Prostate gland (tissue), 2 donors: ENCODE data around the gene EEFSEC. TPM values are rescaled to one million over a fixed set of nuclear protein-coding genes. Genes with fewer than 3 reads are reported as not detected.

ENCODE experiments used
- DNase-seq: peaks from one replicate; pipeline ENCODE4 v3.0.0-alpha.2; 2019; ENCODE audit warnings: low spot score
- H3K27ac ChIP-seq, 2 donors: fragments of 200-600 bp; sonication (generic); 2 replicates each; pipeline ENCODE4 v1.5.1; 2017 to 2019
- H3K27me3 ChIP-seq: fragments of 200-600 bp; sonication (generic); replicated peaks from 2 replicates; pipeline ENCODE4 v1.5.1; 2019; ENCODE audit not compliant: insufficient read depth
- H3K36me3 ChIP-seq, 2 donors: fragments of 200-600 bp; sonication (generic); 1 replicate in 1 of 2; 2 replicates in 1 of 2; pipeline versions ENCODE4 v1.5.1 to v1.8.1; 2017 to 2019
- H3K4me1 ChIP-seq: fragments of 200-600 bp; sonication (generic); replicated peaks from 2 replicates; pipeline ENCODE4 v1.5.1; 2019
- H3K4me3 ChIP-seq, 2 donors: fragments of 200-600 bp; sonication (generic); 2 replicates each; pipeline ENCODE4 v1.5.1; 2017 to 2019
- H3K9me3 ChIP-seq: fragments of 200-600 bp; sonication (generic); 2 replicates; pipeline ENCODE4 v1.5.1; 2017
- POLR2A ChIP-seq: fragments of 450-650 bp; IDR thresholded peaks from one replicate; pipeline ENCODE4 v1.6.1; 2016; ENCODE audit warnings: antibody characterized with exemption, mild to moderate bottlenecking
- POLR2AphosphoS5 ChIP-seq: sonication (generic); formaldehyde crosslinking; IDR thresholded peaks from one replicate; pipeline ENCODE4 v1.6.1; 2017; ENCODE audit warnings: antibody characterized with exemption
- WGBS: methylation state at CpG from one replicate; pipeline ENCODE4 v1.1.5; 2018; 5-methylcytosine and 5-hydroxymethylcytosine counted together
- intact Hi-C: fragments of 100-400 bp; cut with DNase I; formaldehyde crosslinking; loops from one replicate; pipeline ENCODE4 v1.14.2; 2022
- total RNA-seq, 2 donors: library from RNA; depleted of rRNA; stranded (reverse); fragments of >200 nt; gene quantifications; one replicate each; pipeline ENCODE4 v1.1.0, GENCODE V29; 2016
- TF ChIP-seq, protein P1 (sequence below), 4 experiments: fragments of 200-600 bp in 2 of 4; fragments of 450-650 bp in 2 of 4; sonication (generic) in 2 of 4; IDR thresholded peaks; 1 replicate in 3 of 4; 2 replicates in 1 of 4; pipeline ENCODE4 v1.5.1; 2016 to 2019; ENCODE audit warnings: antibody characterized with exemption in 4 of 4, mild to moderate bottlenecking in 2 of 4, moderate library complexity in 2 of 4

Gene EEFSEC
- total RNA-seq, 2 donors from 2014 or later = 24.7 to 26.1 TPM

DNA sequence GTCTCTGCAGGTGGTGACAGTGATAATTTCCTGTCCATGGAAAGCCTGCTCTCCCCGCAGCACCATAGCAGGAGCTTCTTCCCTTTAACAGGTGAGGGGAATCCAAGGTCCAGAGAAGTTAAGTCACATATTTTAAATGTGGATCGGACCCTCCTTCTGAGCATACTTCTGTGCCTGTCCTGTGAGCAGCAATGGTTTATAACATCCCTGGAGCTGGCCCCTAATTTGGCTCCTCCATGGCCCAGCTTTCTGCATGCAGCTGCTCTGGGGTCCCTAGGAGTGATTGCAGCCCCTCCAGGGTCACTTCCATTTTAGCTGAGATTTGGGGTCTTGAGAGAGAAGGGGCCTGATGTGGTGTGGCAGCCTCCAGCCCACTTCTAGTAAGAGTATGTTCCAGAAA lies 127.8 kb downstream of the EEFSEC start:
- no peaks in the 10 kb centered on the region for H3K36me3 ChIP-seq
- DNase-seq = no peak
- no peak overlapping the region for H3K27ac ChIP-seq
- H3K4me1 ChIP-seq = peaks cover 9% of the 10 kb centered on the region
- intact Hi-C loops = no loop called here
- H3K9me3 ChIP-seq = no peaks in the 10 kb centered on the region
- 37% methylated on average over 2 of the region's 2 CpGs for WGBS
- TF ChIP-seq, protein P1, sequence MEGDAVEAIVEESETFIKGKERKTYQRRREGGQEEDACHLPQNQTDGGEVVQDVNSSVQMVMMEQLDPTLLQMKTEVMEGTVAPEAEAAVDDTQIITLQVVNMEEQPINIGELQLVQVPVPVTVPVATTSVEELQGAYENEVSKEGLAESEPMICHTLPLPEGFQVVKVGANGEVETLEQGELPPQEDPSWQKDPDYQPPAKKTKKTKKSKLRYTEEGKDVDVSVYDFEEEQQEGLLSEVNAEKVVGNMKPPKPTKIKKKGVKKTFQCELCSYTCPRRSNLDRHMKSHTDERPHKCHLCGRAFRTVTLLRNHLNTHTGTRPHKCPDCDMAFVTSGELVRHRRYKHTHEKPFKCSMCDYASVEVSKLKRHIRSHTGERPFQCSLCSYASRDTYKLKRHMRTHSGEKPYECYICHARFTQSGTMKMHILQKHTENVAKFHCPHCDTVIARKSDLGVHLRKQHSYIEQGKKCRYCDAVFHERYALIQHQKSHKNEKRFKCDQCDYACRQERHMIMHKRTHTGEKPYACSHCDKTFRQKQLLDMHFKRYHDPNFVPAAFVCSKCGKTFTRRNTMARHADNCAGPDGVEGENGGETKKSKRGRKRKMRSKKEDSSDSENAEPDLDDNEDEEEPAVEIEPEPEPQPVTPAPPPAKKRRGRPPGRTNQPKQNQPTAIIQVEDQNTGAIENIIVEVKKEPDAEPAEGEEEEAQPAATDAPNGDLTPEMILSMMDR (IDR thresholded peaks at IDR 0.05) = no peak
- no peak for TF ChIP-seq POLR2AphosphoS5
- TF ChIP-seq POLR2A = no peak
- H3K4me3 ChIP-seq = no peak overlapping the region
- no peaks in the 10 kb centered on the region for H3K27me3 ChIP-seq

DNA sequence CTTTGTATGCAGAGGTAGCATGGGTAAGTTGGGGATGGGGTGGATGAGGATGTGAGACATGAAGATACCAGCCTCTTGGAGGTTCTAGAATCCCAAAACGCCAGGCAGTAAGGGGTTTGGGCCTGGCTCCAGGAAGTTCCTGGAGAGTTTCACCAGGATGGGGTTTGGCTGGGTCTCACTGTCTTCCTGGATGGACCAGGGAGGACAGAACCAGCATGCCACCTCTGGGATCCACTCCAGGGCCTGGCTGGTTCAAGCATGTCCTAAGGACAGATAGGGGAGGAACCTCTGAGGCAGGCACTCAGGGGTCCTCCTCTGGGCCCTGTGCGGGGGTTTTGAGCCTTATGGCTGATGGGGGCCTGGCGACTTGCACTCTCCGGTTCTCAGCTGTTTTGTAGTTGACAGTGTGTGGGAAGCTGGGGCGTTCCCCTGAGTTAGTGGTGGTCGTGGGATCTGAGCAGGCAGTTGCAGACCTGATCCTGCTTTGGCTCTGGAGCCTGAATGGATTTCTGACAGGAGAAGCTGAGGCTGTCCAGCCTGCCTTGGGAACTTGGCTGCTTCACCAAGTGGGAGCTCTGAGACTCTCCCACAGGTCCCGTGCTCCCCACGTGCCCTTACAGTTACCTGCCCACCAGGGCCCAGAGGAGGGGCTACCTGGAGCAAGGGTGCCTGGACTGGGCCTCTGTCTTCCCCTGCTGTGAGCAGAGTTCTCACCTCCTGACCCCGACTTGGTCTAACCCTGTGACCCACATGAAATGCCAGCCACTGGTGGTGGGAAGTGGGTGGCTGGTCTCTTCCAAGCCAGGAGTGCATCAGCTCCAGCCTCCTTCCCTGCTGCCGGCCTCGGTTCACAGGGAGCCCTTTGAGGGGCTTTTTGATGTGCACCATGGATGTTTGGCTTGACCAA lies 128.4 kb downstream of the EEFSEC start:
- Histone ChIP-seq H3K9me3 (no peaks in the 10 kb centered on the region), H3K4me1 (peaks cover 9% of the 10 kb centered on the region), H3K27ac (peak overlapping the region; percentile 64 to 69)

DNA sequence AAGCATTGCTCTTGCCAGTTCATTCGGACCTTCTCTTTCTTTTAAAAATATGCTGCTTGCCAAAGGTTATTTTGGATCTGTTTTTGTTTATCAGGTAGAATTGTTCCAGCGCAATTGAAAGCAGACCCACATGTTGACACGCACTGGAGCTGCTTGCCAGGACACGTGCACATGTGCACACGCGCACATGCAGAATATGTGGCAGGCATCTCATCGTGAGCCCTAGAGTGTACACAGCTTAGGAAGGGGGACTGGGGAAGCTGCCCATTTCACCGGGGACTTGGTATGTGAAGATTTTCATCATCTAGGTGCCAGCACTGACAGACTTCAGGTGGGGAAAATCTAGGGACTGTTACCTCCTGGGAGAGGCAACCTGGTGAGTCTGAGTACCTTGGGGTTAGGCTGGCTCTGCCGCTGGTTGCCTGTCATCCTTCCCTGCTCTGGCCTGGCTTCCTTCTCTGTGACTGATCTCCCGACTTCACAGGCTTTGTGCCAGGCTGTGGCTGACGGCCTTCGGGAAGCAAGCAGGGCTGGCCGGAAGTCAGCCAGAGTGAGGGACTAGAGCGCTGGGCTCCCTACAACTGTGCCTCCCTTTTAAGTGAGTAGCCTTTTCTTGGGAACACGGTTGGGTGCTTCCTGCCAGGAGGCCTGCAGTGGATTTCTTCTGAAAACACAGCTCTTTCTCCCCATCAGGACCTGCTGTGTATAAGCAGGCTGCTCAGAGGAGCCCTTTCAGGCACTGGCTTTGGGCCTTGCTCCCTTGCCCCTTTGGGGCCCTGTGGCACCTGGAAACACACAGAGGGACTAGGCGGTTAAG lies 129.3 kb downstream of the EEFSEC start:
- no peaks in the 10 kb centered on the region for H3K27me3 ChIP-seq
- TF ChIP-seq POLR2AphosphoS5 = peak; percentile 22
- no peak for TF ChIP-seq POLR2A
- peak; percentile 63 for DNase-seq
- H3K4me3 ChIP-seq = no peak overlapping the region
- WGBS = 31% methylated on average over 16 of the region's 16 CpGs
- H3K4me1 ChIP-seq = peaks cover 9% of the 10 kb centered on the region
- peak overlapping the region; percentile 64 to 69 for H3K27ac ChIP-seq
- H3K9me3 ChIP-seq = no peaks in the 10 kb centered on the region
- no peaks in the 10 kb centered on the region for H3K36me3 ChIP-seq
- intact Hi-C loops = no loop called here

More for the DNA sequence above, 128.4 kb downstream of the EEFSEC start:
- intact Hi-C loops = no loop called here
- TF ChIP-seq, protein P1 (IDR thresholded peaks at IDR 0.05) = no peak
- TF ChIP-seq POLR2A = no peak
- TF ChIP-seq POLR2AphosphoS5 = no peak
- no peak for DNase-seq
- Histone ChIP-seq H3K27me3 (no peaks in the 10 kb centered on the region), H3K4me3 (no peak overlapping the region), H3K36me3 (no peaks in the 10 kb centered on the region)
- 62% methylated on average over 11 of the region's 11 CpGs for WGBS

GRCh38 chr3:128283421-128283820 lies 130.1 kb downstream of the EEFSEC start:
- Histone ChIP-seq H3K9me3 (no peaks in the 10 kb centered on the region), H3K4me1 (peaks cover 9% of the 10 kb centered on the region), H3K4me3 (no peak overlapping the region), H3K27ac (no peak overlapping the region), H3K36me3 (no peaks in the 10 kb centered on the region), H3K27me3 (no peaks in the 10 kb centered on the region)
- TF ChIP-seq, protein P1 (IDR thresholded peaks at IDR 0.05) = no peak
- TF ChIP-seq POLR2AphosphoS5 = no peak
- TF ChIP-seq POLR2A = no peak
- no peak for DNase-seq
- WGBS = 86% methylated on average over 3 of the region's 3 CpGs
- intact Hi-C loops = no loop called here
